ENCODE results near the gene KRTAP2-4. TPM values are rescaled to one million over a fixed set of nuclear protein-coding genes. Genes with fewer than 3 reads are reported as not detected.

KRTAP2-4 gene
- total RNA-seq, 1 experiment from 2014 or later, result not detected

DNA sequence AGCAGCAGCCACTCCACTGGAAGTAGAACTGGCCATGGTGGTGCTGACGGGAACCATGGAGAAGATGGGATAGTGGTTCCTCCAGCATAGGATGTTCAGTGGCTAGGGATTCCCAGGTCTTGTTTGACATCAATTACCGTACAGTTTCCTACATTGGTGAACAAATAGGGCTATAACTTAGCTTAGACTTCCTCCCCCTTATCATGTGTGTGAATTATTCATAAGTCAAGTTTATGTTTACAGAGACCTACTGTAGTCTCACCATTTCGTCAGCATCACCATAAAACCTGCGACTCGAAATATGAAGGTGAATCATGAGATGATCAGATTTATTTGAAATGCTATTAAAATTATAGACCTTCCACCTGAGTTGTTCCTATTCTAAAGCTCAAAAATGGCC is 6.9 kb downstream of the KRTAP2-4 start:
- no peaks in the 10 kb centered on the region for H3K79me2 ChIP-seq (ENCODE audit: insufficient read depth, low read length)
- peaks cover 0 to under 1% of the 10 kb centered on the region in 2 experiments; a peak in 1 of 5 replicates for H3K9me3 Mint-ChIP-seq
- no CpG with 5 or more reads among the region's 5 CpGs for WGBS (ENCODE audit: extremely low coverage, insufficient read length, low lambda C conversion rate)
- no peaks in the 10 kb centered on the region for H3K27me3 ChIP-seq (ENCODE audit: insufficient read depth, low read length)
- H2BK5ac ChIP-seq (ENCODE audit: insufficient read length, low read length), result no peak overlapping the region
- no peaks in the 10 kb centered on the region for H3K27me3 Mint-ChIP-seq (ENCODE audit: low read depth)
- no peak overlapping the region for H3K4ac ChIP-seq (ENCODE audit: low read depth, low read length)
- TF ChIP-seq, protein P1, sequence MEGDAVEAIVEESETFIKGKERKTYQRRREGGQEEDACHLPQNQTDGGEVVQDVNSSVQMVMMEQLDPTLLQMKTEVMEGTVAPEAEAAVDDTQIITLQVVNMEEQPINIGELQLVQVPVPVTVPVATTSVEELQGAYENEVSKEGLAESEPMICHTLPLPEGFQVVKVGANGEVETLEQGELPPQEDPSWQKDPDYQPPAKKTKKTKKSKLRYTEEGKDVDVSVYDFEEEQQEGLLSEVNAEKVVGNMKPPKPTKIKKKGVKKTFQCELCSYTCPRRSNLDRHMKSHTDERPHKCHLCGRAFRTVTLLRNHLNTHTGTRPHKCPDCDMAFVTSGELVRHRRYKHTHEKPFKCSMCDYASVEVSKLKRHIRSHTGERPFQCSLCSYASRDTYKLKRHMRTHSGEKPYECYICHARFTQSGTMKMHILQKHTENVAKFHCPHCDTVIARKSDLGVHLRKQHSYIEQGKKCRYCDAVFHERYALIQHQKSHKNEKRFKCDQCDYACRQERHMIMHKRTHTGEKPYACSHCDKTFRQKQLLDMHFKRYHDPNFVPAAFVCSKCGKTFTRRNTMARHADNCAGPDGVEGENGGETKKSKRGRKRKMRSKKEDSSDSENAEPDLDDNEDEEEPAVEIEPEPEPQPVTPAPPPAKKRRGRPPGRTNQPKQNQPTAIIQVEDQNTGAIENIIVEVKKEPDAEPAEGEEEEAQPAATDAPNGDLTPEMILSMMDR (conservative IDR thresholded peaks at IDR 0.05), result no peak
- H2BK12ac ChIP-seq (ENCODE audit: insufficient read length, low read depth, low read length), result no peak overlapping the region
- no peak overlapping the region for H3K4me2 ChIP-seq (ENCODE audit: insufficient read depth, insufficient read length, low read length)
- H3K4me3 Mint-ChIP-seq, result no peak overlapping the region
- H2AFZ ChIP-seq (ENCODE audit: low read length), result no peak overlapping the region
- H3K4me1 ChIP-seq (ENCODE audit: insufficient read depth, low read length), result no peaks in the 10 kb centered on the region
- H3K4me1 Mint-ChIP-seq, result peaks cover 4 to 7% of the 10 kb centered on the region in 2 experiments
- H3K23ac ChIP-seq (ENCODE audit: insufficient read length, low read depth, low read length), result no peak overlapping the region
- H4K8ac ChIP-seq (replicated peaks; ENCODE audit: insufficient read length, low read depth, low read length), result no peak overlapping the region
- no peak overlapping the region for H3K14ac ChIP-seq (ENCODE audit: insufficient read depth, low read length)
- no peak overlapping the region for H3K9ac ChIP-seq (ENCODE audit: extremely low read depth, insufficient read length, low read length)
- H2AK5ac ChIP-seq (ENCODE audit: insufficient read length, low read length), result no peak overlapping the region
- H3K36me3 Mint-ChIP-seq (ENCODE audit: insufficient read depth in 1 of 3, low read depth in 3 of 3), result no peaks in the 10 kb centered on the region; a peak in 1 of 7 replicates
- DNase-seq, result no peak
- H3K56ac ChIP-seq (ENCODE audit: insufficient read length, low read depth, low read length), result no peak overlapping the region
- no peak overlapping the region for H2BK15ac ChIP-seq (ENCODE audit: low read depth, low read length)
- H4K20me1 ChIP-seq (ENCODE audit: control insufficient read depth, insufficient read depth, insufficient read length), result no peaks in the 10 kb centered on the region
- H3K79me1 ChIP-seq (ENCODE audit: insufficient read depth, low read depth, low read length, poor library complexity, severe bottlenecking), result no peaks in the 10 kb centered on the region
- no peak overlapping the region; a peak in 1 of 7 replicates for H3K27ac Mint-ChIP-seq
- no peak overlapping the region for H3T11ph ChIP-seq (ENCODE audit: low read length)
- no peak overlapping the region for H2BK120ac ChIP-seq (ENCODE audit: low read depth, low read length, poor library complexity, severe bottlenecking)
- no peak overlapping the region for H4K91ac ChIP-seq (ENCODE audit: insufficient read length, low read depth, low read length)
- H2BK20ac ChIP-seq (ENCODE audit: low read depth, low read length, poor library complexity, severe bottlenecking), result no peak overlapping the region
- H4K5ac ChIP-seq (ENCODE audit: insufficient read length, low read depth, low read length), result no peak overlapping the region
- no peak overlapping the region for H3K27ac ChIP-seq (ENCODE audit: insufficient read length, low read depth, low read length)
- H3K18ac ChIP-seq (ENCODE audit: insufficient read length, low read depth, low read length), result no peak overlapping the region
- H3K9me3 ChIP-seq (ENCODE audit: control insufficient read depth, low read depth, low read length), result no peaks in the 10 kb centered on the region
- H3K23me2 ChIP-seq (ENCODE audit: insufficient read length, low read depth, low read length, poor library complexity, severe bottlenecking), result no peaks in the 10 kb centered on the region
